HG02642 (cell line): ENCODE data around the gene CDT1.

Experiments
- ATAC-seq: cut with Tn5 transposase; IDR thresholded peaks from one replicate; pipeline ENCODE4 v1.9.1; 2021; ENCODE audit warnings: mild to moderate bottlenecking; ENCODE audit not compliant: unreplicated experiment, poor library complexity

Gene CDT1

GRCh38 chr16:88853325-88853941, 49.8 kb downstream of the CDT1 start:
- ATAC-seq: no peak

DNA sequence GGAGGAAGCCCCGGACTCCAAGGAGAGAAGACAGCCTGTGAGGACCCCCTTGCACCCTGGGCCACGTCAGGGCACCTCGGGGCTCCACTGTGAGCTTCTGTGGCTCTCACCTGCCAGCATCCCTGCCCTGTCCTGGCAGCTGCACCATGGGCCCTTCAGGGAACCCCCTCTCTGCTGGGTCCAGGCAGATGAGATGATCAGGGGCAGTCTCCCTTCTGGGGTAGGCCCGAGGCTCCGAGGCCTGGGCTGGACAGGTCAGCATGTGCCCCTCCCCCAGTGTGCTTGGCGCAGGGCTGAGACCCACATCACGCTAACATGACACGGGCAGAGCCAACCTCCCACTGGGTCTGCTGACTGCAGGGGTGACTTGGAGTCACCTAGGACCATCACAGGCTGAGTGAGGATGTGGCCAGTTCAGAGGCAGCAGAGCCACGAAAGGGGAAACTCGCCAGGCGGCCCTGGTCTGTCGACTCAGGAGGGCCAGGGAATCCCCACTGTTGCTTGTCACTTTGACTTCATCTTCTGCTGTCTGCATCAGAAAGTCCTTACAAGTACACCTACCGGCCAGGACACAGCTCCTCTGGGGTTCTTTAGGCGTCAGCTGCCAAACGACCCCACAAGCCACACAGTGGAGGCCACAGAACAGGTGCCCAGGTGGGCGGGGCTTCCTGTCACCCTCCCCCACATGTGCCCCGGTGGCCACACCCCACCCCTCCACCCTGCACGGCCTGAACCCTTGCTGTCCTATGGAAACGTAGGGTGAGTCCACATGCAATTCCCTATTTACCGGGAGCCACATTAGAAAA, 50.9 kb downstream of the CDT1 start:
- ATAC-seq: no peak

GRCh38 chr16:88855176-88855575, 51.6 kb downstream of the CDT1 start:
- ATAC-seq: no peak

DNA sequence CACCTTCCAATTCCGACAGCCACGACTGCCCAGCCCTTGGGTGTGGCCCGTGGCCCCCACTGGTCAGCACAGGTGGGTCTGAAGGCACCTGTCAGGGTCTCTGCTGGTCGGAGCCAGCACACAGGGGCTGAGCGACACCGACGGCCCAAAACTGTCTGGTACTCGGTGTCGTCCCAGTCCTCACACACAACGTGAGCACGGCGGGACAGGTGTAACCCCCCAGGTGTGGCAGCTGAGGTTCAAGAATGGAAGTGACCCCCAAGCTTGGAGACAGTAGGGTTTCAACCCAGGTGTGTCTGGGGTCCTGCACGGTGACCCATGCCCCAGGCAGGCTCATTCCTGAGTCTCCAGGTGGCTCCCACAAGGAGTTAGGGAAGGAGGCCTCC, 52.1 kb downstream of the CDT1 start:
- ATAC-seq: no peak

GRCh38 chr16:88856122-88856827, 52.7 kb downstream of the CDT1 start:
- ATAC-seq: no peak

GRCh38 chr16:88856828-88857727, 53.5 kb downstream of the CDT1 start, which contains the start of the genes GALNS and TRAPPC2L:
TSS of gene GALNS (minus strand) at chr16:88856947. CDS start at chr16:88856877, 70 bp downstream.
TSS of gene TRAPPC2L (plus strand) at chr16:88857127. CDS start at chr16:88857151, 24 bp downstream.
- peak; percentile 86 for ATAC-seq

- ATAC-seq: peak; percentile 31
Measured at GRCh38 chr16:88857728-88858339, 54.2 kb downstream of the CDT1 start.
